ENCODE measurements around the gene TAF9.
"Not testable (repeated sequence)": the region's sequence is repeated elsewhere in the genome, so short reads cannot be mapped to it uniquely, and the experiment has no call there.

TAF9 gene

GRCh38 chr5:69335341-69335935, 33.9 kb downstream of the TAF9 start:
- no peak for DNase-seq

DNA sequence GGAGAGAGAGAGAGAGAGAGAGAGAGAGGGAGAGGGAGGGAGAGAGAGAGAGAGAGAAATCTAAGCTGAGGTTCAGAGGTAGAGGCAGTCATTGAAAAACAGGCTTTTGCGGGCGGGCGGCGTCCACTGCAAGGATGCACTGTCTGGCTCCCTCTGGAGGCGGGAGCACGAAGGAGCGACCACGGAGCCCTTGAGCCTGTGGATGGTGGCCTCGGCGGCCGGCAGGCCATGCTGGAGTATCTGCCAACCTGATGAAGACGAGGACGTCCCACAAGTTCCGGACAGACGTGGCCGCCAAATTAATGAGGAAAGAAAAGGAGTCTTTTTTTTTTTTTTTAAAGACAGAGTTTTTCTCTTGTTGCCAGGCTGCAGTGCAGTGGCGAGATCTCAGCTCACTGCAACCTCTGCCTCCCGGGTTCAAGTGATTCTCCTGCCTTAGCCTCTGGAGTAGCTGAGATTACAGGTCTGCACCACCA, 34.5 kb downstream of the TAF9 start:
- peak; percentile 76 for DNase-seq

- not testable (repeated sequence) for DNase-seq
Measured at GRCh38 chr5:69333668-69334315, 35.5 kb downstream of the TAF9 start.

DNA sequence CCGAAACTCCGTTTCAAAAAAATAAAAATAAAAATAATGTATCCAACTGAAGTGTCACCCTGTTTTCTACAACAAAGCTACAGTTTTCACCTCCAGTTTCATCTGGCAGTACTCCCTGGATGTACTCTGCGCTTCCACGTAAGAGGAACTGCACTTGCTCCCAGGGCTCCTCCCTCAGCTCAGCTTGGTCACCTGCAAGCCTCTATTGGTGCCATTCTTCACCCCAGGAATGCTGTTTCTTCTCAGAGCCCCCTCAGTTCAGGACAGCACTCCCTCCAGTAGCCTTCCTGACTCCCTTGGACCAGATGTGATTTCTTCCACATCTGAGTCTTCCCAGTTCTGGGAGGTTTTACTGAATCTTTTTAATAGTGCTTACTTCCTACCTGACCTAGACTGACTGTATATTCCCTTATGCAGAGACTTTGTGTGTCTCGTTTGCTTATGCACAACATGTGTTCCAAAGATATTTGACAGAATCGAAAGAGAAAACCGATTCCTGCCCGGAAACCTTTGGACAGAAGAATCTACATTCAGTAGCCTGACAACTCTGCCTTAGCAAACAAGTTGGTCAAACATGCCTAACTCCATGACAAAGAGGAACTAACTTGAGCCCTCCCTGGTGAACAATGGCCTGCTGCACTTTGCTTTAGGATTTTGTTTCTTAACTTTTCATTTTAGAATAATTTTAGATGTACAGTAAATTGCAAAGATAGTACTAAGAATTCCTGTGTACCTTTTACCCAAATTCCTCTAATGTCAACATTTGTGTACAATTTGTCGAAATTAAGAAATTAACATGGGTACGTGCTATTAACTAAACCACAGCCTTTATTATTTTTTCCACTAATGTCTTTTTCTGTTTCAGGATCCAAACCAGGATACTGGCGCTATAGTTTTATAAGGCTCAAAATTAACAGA, 37.5 kb downstream of the TAF9 start:
- no peak for DNase-seq

GRCh38 chr5:69329905-69330489, 39.3 kb downstream of the TAF9 start:
- no peak for DNase-seq

DNA sequence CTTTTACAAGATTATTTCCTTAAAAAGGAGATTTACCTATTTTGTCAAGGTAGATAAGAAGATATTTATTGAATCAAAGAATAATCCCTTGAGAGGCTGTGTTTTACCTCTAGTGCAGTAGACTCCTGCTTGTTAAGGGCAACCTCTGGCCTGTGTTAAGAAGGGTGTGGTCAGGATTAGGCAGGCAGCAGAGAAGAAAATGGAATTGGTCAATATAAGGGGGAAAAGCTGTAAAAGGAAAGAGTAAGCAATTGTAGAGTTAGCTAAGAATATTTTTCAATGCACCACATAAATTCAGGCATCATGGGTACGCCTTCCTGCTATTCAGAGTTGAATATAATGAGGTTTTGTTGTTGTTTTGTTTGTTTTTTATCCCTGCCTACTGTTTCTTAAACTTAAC, 43.0 kb downstream of the TAF9 start:
- DNase-seq: no peak

DNA sequence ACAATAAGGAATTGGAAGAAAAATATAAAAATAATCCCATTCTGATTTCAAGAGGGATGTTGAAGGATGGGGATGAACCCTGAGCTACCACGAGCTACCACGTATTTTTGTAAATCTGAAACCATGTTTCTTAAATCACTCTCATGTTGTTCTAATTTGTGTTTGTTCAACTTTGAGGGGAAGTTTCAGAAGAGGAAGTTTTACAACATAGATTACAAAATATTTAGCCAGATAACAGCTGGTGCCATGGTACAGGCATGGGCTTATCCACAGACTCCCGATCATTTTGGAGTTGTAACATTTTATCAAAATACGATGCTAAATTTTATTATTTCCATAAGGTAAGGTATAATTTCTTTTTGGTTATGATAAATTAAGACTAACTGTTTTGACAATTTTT, 51.9 kb downstream of the TAF9 start:
- DNase-seq: no peak

- no peak for DNase-seq
Measured at GRCh38 chr5:69315972-69316371, 53.3 kb downstream of the TAF9 start.
